ENCODE data around the gene PTRHD1.

DNA sequence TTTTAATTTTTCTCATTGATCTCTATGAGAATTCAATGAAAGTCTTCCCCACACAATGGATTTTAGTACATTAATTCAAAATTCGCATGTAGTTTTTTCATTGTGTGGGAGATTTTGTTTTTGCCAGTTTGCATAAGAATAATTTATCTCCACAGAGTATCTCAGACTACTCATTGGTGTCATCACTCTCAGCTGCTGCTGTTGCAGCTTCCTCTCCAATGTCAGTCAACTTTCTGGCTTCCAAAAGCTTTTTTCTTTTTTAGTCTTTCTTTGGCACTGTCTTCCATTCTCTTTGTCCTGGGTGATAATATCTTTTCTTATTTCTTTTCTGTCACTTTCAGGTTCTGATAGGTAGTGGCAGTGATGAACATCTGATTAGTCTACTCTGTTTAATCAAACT lies 50.5 kb downstream of the PTRHD1 start:
- TF ChIP-seq POLR2A (IDR thresholded peaks at IDR 0.05) (no peak), CTCF (IDR thresholded peaks at IDR 0.05) (no peak)
